GM21576 (cell line): ENCODE data around the gene FSIP1.

Experiments used
- ATAC-seq: cut with Tn5 transposase; IDR thresholded peaks from one replicate; pipeline ENCODE4 v1.9.1; 2021; ENCODE audit warnings: mild to moderate bottlenecking, moderate library complexity; ENCODE audit not compliant: unreplicated experiment

The FSIP1 gene

GRCh38 chr15:39597751-39598185 lies 184.9 kb downstream of the FSIP1 start:
- ATAC-seq: no peak

- no peak for ATAC-seq
Observed at GRCh38 chr15:39597336-39597735, 185.3 kb downstream of the FSIP1 start.

- ATAC-seq: no peak
Observed at GRCh38 chr15:39596358-39597051, 186.1 kb downstream of the FSIP1 start.

GRCh38 chr15:39595338-39596221 lies 187.1 kb downstream of the FSIP1 start:
- no peak for ATAC-seq

- no peak for ATAC-seq
Observed at GRCh38 chr15:39594446-39595337, 187.9 kb downstream of the FSIP1 start.

- ATAC-seq: no peak
Observed at GRCh38 chr15:39593656-39594445, 188.8 kb downstream of the FSIP1 start.

GRCh38 chr15:39593071-39593655 lies 189.5 kb downstream of the FSIP1 start:
- no peak for ATAC-seq

GRCh38 chr15:39592500-39592899 lies 190.1 kb downstream of the FSIP1 start:
- ATAC-seq: no peak

- no peak for ATAC-seq
Observed at GRCh38 chr15:39591896-39592315, 190.7 kb downstream of the FSIP1 start.

- no peak for ATAC-seq
Observed at GRCh38 chr15:39591141-39591895, 191.3 kb downstream of the FSIP1 start.

GRCh38 chr15:39589815-39590644 lies 192.6 kb downstream of the FSIP1 start:
- no peak for ATAC-seq

- ATAC-seq: no peak
Observed at GRCh38 chr15:39589193-39589814, 193.3 kb downstream of the FSIP1 start.

- no peak for ATAC-seq
Observed at GRCh38 chr15:39588531-39589192, 194.0 kb downstream of the FSIP1 start.

GRCh38 chr15:39587731-39588530 lies 194.7 kb downstream of the FSIP1 start:
- no peak for ATAC-seq

- ATAC-seq: no peak
Observed at GRCh38 chr15:39587096-39587721, 195.4 kb downstream of the FSIP1 start.
